ENCODE data around the gene VPS8. TPM values are rescaled to one million over a fixed set of nuclear protein-coding genes. Genes with fewer than 3 reads are reported as not detected.

VPS8 gene
- total and polyA plus RNA-seq, 8 donors: 41.5 to 114 (median 51.3) TPM

- Histone ChIP-seq H3K36me3 (peaks cover 0 to 94% of the 10 kb centered on the region in 2 donors), H3K4me3 (no peak overlapping the region), H3K27me3 (no peaks in the 10 kb centered on the region), H3K27ac (no peak overlapping the region), H3K9me3 (no peaks in the 10 kb centered on the region), H3K4me1 (no peaks in the 10 kb centered on the region)
- TF ChIP-seq CTCF (IDR thresholded peaks at IDR 0.05): no peak
- no peak for ATAC-seq
- no peak for DNase-seq
- intact Hi-C loops (cut with DNase I): no loop called here
Observed at GRCh38 chr3:184918750-184919149, 106.8 kb downstream of the VPS8 start.

GRCh38 chr3:184919651-184920050 lies 107.7 kb downstream of the VPS8 start:
- no peak for TF ChIP-seq CTCF (IDR thresholded peaks at IDR 0.05)
- H3K27me3 ChIP-seq: no peaks in the 10 kb centered on the region
- H3K4me3 ChIP-seq: no peak overlapping the region
- ATAC-seq (no peak), DNase-seq (no peak)
- no peak overlapping the region for H3K27ac ChIP-seq
- H3K9me3 ChIP-seq: no peaks in the 10 kb centered on the region
- peaks cover 0 to 96% of the 10 kb centered on the region in 2 donors for H3K36me3 ChIP-seq
- intact Hi-C loops (cut with DNase I): no loop called here
- H3K4me1 ChIP-seq: no peaks in the 10 kb centered on the region

GRCh38 chr3:184924547-184924946 lies 112.6 kb downstream of the VPS8 start:
- TF ChIP-seq CTCF (IDR thresholded peaks at IDR 0.05): no peak
- intact Hi-C loops (cut with DNase I): no loop called here
- DNase-seq (no peak), ATAC-seq (no peak)
- Histone ChIP-seq H3K9me3 (no peaks in the 10 kb centered on the region), H3K4me3 (no peak overlapping the region), H3K27me3 (no peaks in the 10 kb centered on the region), H3K36me3 (peaks cover 0 to 95% of the 10 kb centered on the region in 2 donors), H3K4me1 (no peaks in the 10 kb centered on the region), H3K27ac (no peak overlapping the region)

GRCh38 chr3:184927796-184928315 lies 115.9 kb downstream of the VPS8 start:
- Histone ChIP-seq H3K4me3 (no peak overlapping the region), H3K27me3 (no peaks in the 10 kb centered on the region), H3K27ac (no peak overlapping the region), H3K36me3 (peaks cover 0 to 86% of the 10 kb centered on the region in 2 donors), H3K9me3 (no peaks in the 10 kb centered on the region), H3K4me1 (no peaks in the 10 kb centered on the region)
- DNase-seq (peak in 2 of 4 donors; percentile 74 to 83), ATAC-seq (no peak)
- TF ChIP-seq CTCF (IDR thresholded peaks at IDR 0.05): no peak
- intact Hi-C loops (cut with DNase I): no loop called here

GRCh38 chr3:184932777-184933176 lies 120.8 kb downstream of the VPS8 start:
- intact Hi-C loops (cut with DNase I): no loop called here
- no peaks in the 10 kb centered on the region for H3K9me3 ChIP-seq
- no peaks in the 10 kb centered on the region for H3K27me3 ChIP-seq
- no peak for ATAC-seq
- no peak for TF ChIP-seq CTCF (IDR thresholded peaks at IDR 0.05)
- peaks cover 0 to 62% of the 10 kb centered on the region in 2 donors for H3K36me3 ChIP-seq
- no peak for DNase-seq
- H3K27ac ChIP-seq: no peak overlapping the region
- no peak overlapping the region for H3K4me3 ChIP-seq
- H3K4me1 ChIP-seq: no peaks in the 10 kb centered on the region

Measured in left lung (tissue), 10 donors.